RWPE1 (cell line): Measurements from ENCODE around the gene FSTL4.

Experiments used
- CTCF ChIA-PET: fragments of 350-600 bp; sonication (Branson Sonifier 250); formaldehyde crosslinking; extraction: SDS; loops from one replicate; lab custom pipeline; 2021; lab: Yijun Ruan, JAX
- POLR2A ChIA-PET: fragments of 400-600 bp; formaldehyde crosslinking; extraction: SDS; loops from one replicate; lab custom pipeline; 2020; ENCODE audit warnings: antibody characterized with exemption; ENCODE audit not compliant: low non-redundant PET; lab: Yijun Ruan, JAX
- DNase-seq: peaks from one replicate; pipeline ENCODE4 v3.0.0; 2012; ENCODE audit warnings: low spot score
- H3K27ac ChIP-seq: fragments of 450-650 bp; 2 replicates; pipeline ENCODE4 v1.5.1; 2017
- CTCF ChIP-seq: fragments of 450-650 bp; conservative IDR thresholded peaks from 2 replicates; pipeline ENCODE4 v1.5.1; 2017; ENCODE audit warnings: low read depth, mild to moderate bottlenecking

The FSTL4 gene

DNA sequence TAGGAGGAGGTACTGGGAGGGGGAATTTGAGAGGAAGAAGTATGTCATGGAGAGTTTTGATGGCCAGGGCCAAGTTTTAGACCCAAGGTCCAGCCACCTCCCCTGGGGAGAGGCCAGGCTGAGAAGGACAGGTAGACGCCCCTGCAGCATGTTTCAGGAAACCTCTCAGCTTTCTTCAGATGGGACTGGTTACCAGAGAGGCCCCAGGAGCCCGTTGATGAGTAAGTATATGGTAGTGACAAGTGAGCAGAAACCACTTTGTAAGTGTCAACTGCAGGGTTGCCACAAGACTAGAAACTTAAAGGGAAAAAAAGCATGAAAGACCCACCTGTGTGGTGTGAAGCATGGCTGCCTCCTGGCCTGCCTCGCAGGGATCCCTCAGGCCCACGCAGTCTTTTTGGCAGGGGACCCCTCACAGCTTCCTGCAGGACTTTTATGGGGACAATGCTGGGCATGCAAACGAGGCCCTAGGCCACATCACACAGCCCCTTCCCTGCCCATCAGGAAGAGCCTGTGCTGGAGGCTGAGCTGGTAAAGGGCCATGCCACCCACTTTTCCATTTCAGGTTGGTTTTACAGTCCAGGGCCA lies 255.9 kb downstream of the FSTL4 start:
- TF ChIP-seq CTCF, result no peak
- DNase-seq, result no peak
- H3K27ac ChIP-seq, result no peak overlapping the region
- POLR2A ChIA-PET, result no interaction called here
- CTCF ChIA-PET, result interaction anchor here (0.6 kb wide), 1 partner anchor 14 kb away, joined by 3 read pairs; no protein-coding TSS in a partner anchor

DNA sequence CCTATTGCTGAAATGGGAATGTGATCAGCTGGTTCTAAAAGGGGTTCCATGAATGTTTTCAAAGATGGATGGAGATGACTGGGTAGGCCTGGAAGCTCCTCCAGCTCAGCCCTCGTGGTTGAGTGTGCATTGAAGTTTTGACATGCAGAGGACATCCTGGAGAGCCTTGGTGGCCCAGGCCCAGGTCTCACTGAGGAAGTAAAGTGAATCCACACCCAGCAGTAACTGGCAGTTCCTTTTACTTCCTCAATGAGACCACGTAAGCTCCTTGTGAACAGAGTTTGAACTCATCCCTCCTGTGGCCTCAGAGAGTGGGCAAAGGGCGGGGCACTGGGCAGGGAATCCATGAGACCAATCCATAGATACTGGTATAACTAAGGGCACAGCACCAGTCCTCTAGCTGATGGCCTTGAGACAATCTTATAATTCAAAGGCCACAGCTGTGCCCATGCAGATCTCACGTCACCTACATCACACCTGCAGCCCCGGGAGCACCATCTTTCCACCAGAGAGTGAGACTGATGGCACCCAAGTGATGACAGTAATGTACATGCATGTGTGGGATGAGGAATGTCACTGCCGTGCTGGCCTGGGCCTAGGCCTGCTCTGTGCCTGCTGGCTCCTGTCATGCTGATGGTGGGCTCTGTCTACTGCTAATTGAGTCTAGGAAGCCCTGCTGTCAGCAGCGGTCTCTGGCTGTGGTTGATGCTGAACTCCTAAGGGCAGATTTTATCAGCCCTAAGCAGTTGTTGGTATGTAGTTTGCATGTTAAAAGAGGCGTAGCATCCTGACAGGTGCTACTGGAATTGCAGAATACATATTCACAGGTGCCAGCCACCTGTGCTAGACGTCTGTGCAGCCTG lies 257.8 kb downstream of the FSTL4 start:
- POLR2A ChIA-PET, result no interaction called here
- no peak overlapping the region for H3K27ac ChIP-seq
- no peak for DNase-seq
- no peak for TF ChIP-seq CTCF
- CTCF ChIA-PET, result interaction anchor here (1.0 kb wide), 1 partner anchor 70 kb away, joined by 5 read pairs; no protein-coding TSS in a partner anchor

DNA sequence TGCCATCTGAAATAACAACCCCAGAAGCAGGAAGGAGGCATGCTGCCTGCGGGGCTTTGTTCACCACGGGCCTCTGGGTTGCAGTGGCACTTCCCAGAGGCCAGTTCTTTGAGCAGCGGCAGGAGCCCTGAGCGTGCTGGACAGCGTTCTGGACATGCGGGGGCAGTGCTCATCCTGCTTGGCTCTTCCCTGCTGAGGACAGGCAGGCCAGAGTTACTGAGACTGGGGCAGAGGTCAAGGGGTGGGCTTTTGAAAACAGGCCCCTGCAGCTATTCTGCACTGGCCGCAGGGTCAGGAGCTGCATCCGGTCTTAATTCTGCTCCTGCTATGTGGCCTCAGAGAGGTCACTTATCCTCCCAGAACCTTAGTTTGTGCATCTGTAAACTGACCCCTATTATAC lies 258.6 kb downstream of the FSTL4 start:
- no peak overlapping the region for H3K27ac ChIP-seq
- TF ChIP-seq CTCF, result no peak
- POLR2A ChIA-PET, result no interaction called here

DNA sequence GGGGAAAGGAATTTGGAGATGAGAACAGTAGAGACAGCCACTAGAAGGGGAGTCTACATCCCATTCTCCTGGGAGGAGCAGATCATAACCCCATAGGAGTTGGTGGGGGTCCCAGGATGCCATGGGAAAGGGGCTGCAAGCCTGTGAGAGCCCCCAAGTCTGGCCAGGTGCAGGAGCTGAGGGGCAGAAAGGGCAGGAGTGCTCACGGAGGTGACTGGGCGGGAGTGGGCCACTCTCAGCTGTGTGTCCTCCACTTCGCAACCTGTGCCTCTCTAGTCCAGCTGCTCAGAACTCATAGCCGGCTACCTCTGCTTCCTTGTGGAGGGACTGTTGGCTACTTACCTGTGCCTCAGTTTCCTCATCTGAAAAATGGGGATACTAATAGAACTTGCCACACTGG lies 263.9 kb downstream of the FSTL4 start:
- no peak overlapping the region for H3K27ac ChIP-seq
- no peak for TF ChIP-seq CTCF
- ChIA-PET POLR2A (no interaction called here), CTCF (no interaction called here)
- DNase-seq, result no peak

More for the DNA sequence above, 258.6 kb downstream of the FSTL4 start:
- CTCF ChIA-PET, result interaction anchor here (1.0 kb wide), 1 partner anchor 71 kb away, joined by 5 read pairs; no protein-coding TSS in a partner anchor
- no peak for DNase-seq

GRCh38 chr5:133347039-133347438 lies 265.3 kb downstream of the FSTL4 start:
- POLR2A ChIA-PET, result no interaction called here
- CTCF ChIA-PET, result interaction anchor here (0.7 kb wide), 1 partner anchor 184 kb away, joined by 3 read pairs; no protein-coding TSS in a partner anchor
- no peak for DNase-seq
- H3K27ac ChIP-seq, result no peak overlapping the region
- TF ChIP-seq CTCF, result no peak

GRCh38 chr5:133344266-133344665 lies 268.1 kb downstream of the FSTL4 start:
- TF ChIP-seq CTCF, result no peak
- no peak overlapping the region for H3K27ac ChIP-seq
- ChIA-PET CTCF (interaction anchor here (0.9 kb wide), 1 partner anchor 79 kb away, joined by 4 read pairs; no protein-coding TSS in a partner anchor), POLR2A (no interaction called here)
- DNase-seq, result peak; percentile 25
